IMR-90 (cell line): ENCODE measurements around the gene CACNA2D3. TPM values are rescaled to one million over a fixed set of nuclear protein-coding genes. Genes with fewer than 3 reads are reported as not detected.

Experiments
- ATAC-seq: fragments of 200-7000 bp; cut with Tn5 transposase; 2 replicates; pipeline ENCODE4 v1.9.1; 2020; ENCODE audit warnings: low read depth, mild to moderate bottlenecking, moderate library complexity
- BruUV-seq: library from RNA; stranded (reverse); fragments of 400-500 nt; replicated peaks from 2 replicates; lab custom pipeline; 2021; lab: Mats Ljungman, UMichigan
- CTCF ChIA-PET: fragments of 300-600 bp; formaldehyde crosslinking; extraction: SDS; loops from one replicate; lab custom pipeline; 2021; ENCODE audit warnings: antibody characterized with exemption; lab: Yijun Ruan, JAX
- POLR2A ChIA-PET: fragments of 300-600 bp; sonication (Branson Sonifier 250); formaldehyde crosslinking; loops from one replicate; lab custom pipeline; 2022; ENCODE audit warnings: antibody characterized with exemption; ENCODE audit not compliant: unreplicated experiment; lab: Charles Lee
- DNase-seq: peaks from one replicate; pipeline ENCODE4 v3.0.0; 2013
- H2AFZ ChIP-seq: replicated peaks from 2 replicates; pipeline ENCODE3; 2013; ENCODE audit warnings: low read length, mild to moderate bottlenecking; ENCODE audit not compliant: poor library complexity
- H2AK5ac ChIP-seq: 2 replicates; pipeline ENCODE4 v1.6.1; 2013; ENCODE audit warnings: low read depth, low read length, inconsistent platforms
- H2AK9ac ChIP-seq: replicated peaks from 2 replicates; pipeline ENCODE3; 2013; ENCODE audit warnings: mild to moderate bottlenecking, low read depth, low read length, moderate library complexity; ENCODE audit not compliant: poor library complexity
- H2BK120ac ChIP-seq: 2 replicates; pipeline ENCODE4 v1.6.1; 2013; ENCODE audit warnings: low read depth, low read length, inconsistent platforms
- H2BK15ac ChIP-seq: 3 replicates; pipeline ENCODE4 v1.6.1; 2013; ENCODE audit warnings: low read depth, low read length, inconsistent platforms
- H2BK20ac ChIP-seq: 2 replicates; pipeline ENCODE4 v1.6.1; 2013; ENCODE audit warnings: low read depth, mild to moderate bottlenecking, inconsistent platforms, low read length, moderate library complexity
- H2BK5ac ChIP-seq: 2 replicates; pipeline ENCODE4 v1.6.1; 2013; ENCODE audit warnings: mild to moderate bottlenecking, low read depth, low read length, inconsistent platforms; ENCODE audit not compliant: poor library complexity, severe bottlenecking
- H3K14ac ChIP-seq: replicated peaks from 2 replicates; pipeline ENCODE4 v1.6.1; 2013; ENCODE audit warnings: low read depth, low read length, inconsistent platforms
- H3K18ac ChIP-seq: 2 replicates; pipeline ENCODE4 v1.6.1; 2013; ENCODE audit warnings: low read depth, low read length, control low read depth
- H3K23ac ChIP-seq: 2 replicates; pipeline ENCODE4 v1.6.1; 2013; ENCODE audit warnings: low read depth, low read length, inconsistent platforms
- H3K27ac ChIP-seq: 2 replicates; pipeline ENCODE4 v1.5.1; 2013; ENCODE audit warnings: mild to moderate bottlenecking, control low read depth, low read length; ENCODE audit not compliant: insufficient read depth
- H3K27me3 ChIP-seq: 2 replicates; pipeline ENCODE4 v1.6.1; 2013; ENCODE audit warnings: low read length; ENCODE audit not compliant: control insufficient read depth, insufficient read depth
- H3K36me3 ChIP-seq: 2 replicates; pipeline ENCODE4 v1.6.1; 2013; ENCODE audit warnings: low read length, mixed read lengths; ENCODE audit not compliant: control insufficient read depth, insufficient read depth
- H3K4ac ChIP-seq: 2 replicates; pipeline ENCODE4 v1.6.1; 2013; ENCODE audit warnings: low read depth, low read length, inconsistent platforms
- H3K4me1 ChIP-seq: 2 replicates; pipeline ENCODE4 v1.6.1; 2013; ENCODE audit warnings: low read length, mixed read lengths; ENCODE audit not compliant: control insufficient read depth, insufficient read depth
- H3K4me2 ChIP-seq: 2 replicates; pipeline ENCODE4 v1.6.1; 2013; ENCODE audit warnings: low read depth, mild to moderate bottlenecking, control low read depth, low read length, moderate library complexity
- H3K4me3 ChIP-seq: 2 replicates; pipeline ENCODE4 v1.5.1; 2013; ENCODE audit warnings: low read depth, mild to moderate bottlenecking, control low read depth, low read length, moderate library complexity; ENCODE audit not compliant: insufficient read depth
- H3K56ac ChIP-seq: 2 replicates; pipeline ENCODE4 v1.6.1; 2013; ENCODE audit warnings: low read length, inconsistent platforms; ENCODE audit not compliant: insufficient read depth; ENCODE audit errors: extremely low read depth
- H3K79me1 ChIP-seq, 2 experiments: 2 replicates each; pipeline ENCODE4 v1.6.1; 2013; ENCODE audit warnings: low read length in 2 of 2, inconsistent platforms in 1 of 2, low read depth in 1 of 2
- H3K9ac ChIP-seq: 2 replicates; pipeline ENCODE4 v1.6.1; 2013; ENCODE audit warnings: low read depth, low read length, control low read depth
- H3K9me1 ChIP-seq: 2 replicates; pipeline ENCODE4 v1.6.1; 2013; ENCODE audit warnings: low read length, inconsistent platforms; ENCODE audit not compliant: insufficient read depth
- H3K9me3 ChIP-seq: 2 replicates; pipeline ENCODE4 v1.6.1; 2013; ENCODE audit warnings: low read length; ENCODE audit not compliant: control insufficient read depth, insufficient read depth
- H4K20me1 ChIP-seq: 2 replicates; pipeline ENCODE4 v1.6.1; 2013; ENCODE audit warnings: low read length, inconsistent platforms; ENCODE audit not compliant: insufficient read depth
- H4K5ac ChIP-seq: 2 replicates; pipeline ENCODE4 v1.6.1; 2013; ENCODE audit warnings: mild to moderate bottlenecking, low read depth, low read length, control low read depth
- H4K8ac ChIP-seq, 2 experiments: 2 replicates each; pipeline ENCODE4 v1.6.1; 2013; ENCODE audit warnings: low read depth in 2 of 2, low read length in 2 of 2, control low read depth in 1 of 2, inconsistent platforms in 1 of 2
- H4K91ac ChIP-seq: 2 replicates; pipeline ENCODE4 v1.6.1; 2013; ENCODE audit warnings: low read depth, low read length, inconsistent platforms; ENCODE audit not compliant: insufficient read depth
- CEBPB ChIP-seq: IDR thresholded peaks from 2 replicates; pipeline ENCODE4 v1.6.1; 2012; ENCODE audit warnings: low read depth, low read length, improper control_type of control experiment
- CHD1 ChIP-seq: IDR thresholded peaks from 2 replicates; pipeline ENCODE4 v1.6.1; 2012; ENCODE audit warnings: low read depth, low read length, improper control_type of control experiment
- MXI1 ChIP-seq: IDR thresholded peaks from 2 replicates; pipeline ENCODE4 v1.6.1; 2012; ENCODE audit warnings: low read depth, mild to moderate bottlenecking, low read length, moderate library complexity, borderline replicate concordance
- RAD21 ChIP-seq: IDR thresholded peaks from 2 replicates; pipeline ENCODE4 v1.6.1; 2012; ENCODE audit warnings: low read length, improper control_type of control experiment
- WGBS, 2 experiments: methylation state at CpG; one replicate each; pipeline versions ENCODE4 v1.1.5 to v1.1.7; 2013; ENCODE audit warnings: missing lambda C conversion rate in 2 of 2; ENCODE audit not compliant: insufficient read length in 1 of 2; ENCODE audit errors: extremely low coverage in 2 of 2; 5-methylcytosine and 5-hydroxymethylcytosine counted together
- dilution Hi-C: fragments of 300-500 bp; cut with HindIII; formaldehyde crosslinking; loops from one replicate; pipeline ENCODE4 v1.14.3; 2018; ENCODE audit warnings: low sequenced_read_pairs; ENCODE audit not compliant: unreplicated experiment
- in situ Hi-C: fragments of 300-500 bp; cut with MboI; formaldehyde crosslinking; loops from 3 replicates; pipeline ENCODE4 v1.14.3; 2019; ENCODE audit warnings: low sequenced_read_pairs, inconsistent platforms, mixed read lengths
- intact Hi-C: fragments of 100-400 bp; cut with micrococcal nuclease; formaldehyde crosslinking; loops from 2 replicates; pipeline ENCODE4 v1.10.0; 2022
- polyA plus RNA-seq, 3 experiments: library from polyadenylated mRNA; depleted of rRNA; stranded (reverse); fragments of >200 nt; gene quantifications; 2 replicates each; pipeline ENCODE4 v1.2.3, GENCODE V29; 2012; ENCODE audit warnings: low replicate concordance in 1 of 3
- total RNA-seq: library from RNA; depleted of rRNA; stranded (reverse); fragments of >200 nt; gene quantifications from 2 replicates; pipeline ENCODE4 v1.2.3, GENCODE V29; 2012

Gene CACNA2D3
- total and polyA plus RNA-seq, 2 of the 4 experiments (the other 2 are of a cell fraction), result 0.36 to 0.41 TPM

- Histone ChIP-seq H3K9ac (no peak overlapping the region), H4K20me1 (no peaks in the 10 kb centered on the region), H3K18ac (no peak overlapping the region), H3K4me1 (no peaks in the 10 kb centered on the region), H3K79me1 (no peaks in the 10 kb centered on the region), H3K56ac (no peak overlapping the region), H3K36me3 (no peaks in the 10 kb centered on the region), H4K5ac (no peak overlapping the region), H2BK5ac (no peak overlapping the region), H3K9me1 (no peaks in the 10 kb centered on the region), H2BK20ac (no peak overlapping the region), H2AFZ (no peak overlapping the region), H3K27me3 (no peaks in the 10 kb centered on the region), H2BK15ac (no peak overlapping the region), H3K23ac (no peak overlapping the region), H4K91ac (no peak overlapping the region), H3K4me2 (no peak overlapping the region), H3K9me3 (peaks cover 6% of the 10 kb centered on the region), H4K8ac (no peak overlapping the region), H2AK9ac (no peak overlapping the region), H2BK120ac (no peak overlapping the region), H3K4ac (no peak overlapping the region), H3K14ac (no peak overlapping the region), H2AK5ac (no peak overlapping the region), H3K27ac (no peak overlapping the region), H3K4me3 (no peak overlapping the region)
- intact Hi-C loops, result no loop called here
- dilution Hi-C loops, result no loop called here
- in situ Hi-C loops, result no loop called here
- no TSS peak for BruUV-seq
- DNase-seq, result no peak
- no peak for TF ChIP-seq MXI1
- no peak for TF ChIP-seq CHD1
- TF ChIP-seq RAD21, result no peak
- TF ChIP-seq CEBPB, result peak; percentile 40; the same call in 1 of the 2 replicates
- POLR2A ChIA-PET, result no interaction called here
- ATAC-seq, result no peak
- no CpG with 5 or more reads among the region's 2 CpGs for WGBS, 2 experiments
- CTCF ChIA-PET, result no interaction called here
Observed at GRCh38 chr3:54347933-54348332, 225.6 kb downstream of the CACNA2D3 start.
